IMR-90 (cell line): Measurements from ENCODE around the gene KLK8. TPM values are rescaled to one million over a fixed set of nuclear protein-coding genes. Genes with fewer than 3 reads are reported as not detected.
A peak's percentile ranks its signal among the peaks of the same experiment; 100 is the strongest.

ENCODE experiments used
- ATAC-seq: fragments of 200-7000 bp; cut with Tn5 transposase; 2 replicates; pipeline ENCODE4 v1.9.1; 2020; ENCODE audit warnings: low read depth, mild to moderate bottlenecking, moderate library complexity
- BruUV-seq: library from RNA; stranded (reverse); fragments of 400-500 nt; replicated peaks from 2 replicates; lab custom pipeline; 2021; lab: Mats Ljungman, UMichigan
- CTCF ChIA-PET: fragments of 300-600 bp; formaldehyde crosslinking; extraction: SDS; loops from one replicate; lab custom pipeline; 2021; ENCODE audit warnings: antibody characterized with exemption; lab: Yijun Ruan, JAX
- POLR2A ChIA-PET: fragments of 300-600 bp; sonication (Branson Sonifier 250); formaldehyde crosslinking; loops from one replicate; lab custom pipeline; 2022; ENCODE audit warnings: antibody characterized with exemption; ENCODE audit not compliant: unreplicated experiment; lab: Charles Lee
- DNase-seq: peaks from one replicate; pipeline ENCODE4 v3.0.0; 2013
- H2AFZ ChIP-seq: replicated peaks from 2 replicates; pipeline ENCODE3; 2013; ENCODE audit warnings: low read length, mild to moderate bottlenecking; ENCODE audit not compliant: poor library complexity
- H2AK5ac ChIP-seq: 2 replicates; pipeline ENCODE4 v1.6.1; 2013; ENCODE audit warnings: low read depth, low read length, inconsistent platforms
- H2AK9ac ChIP-seq: replicated peaks from 2 replicates; pipeline ENCODE3; 2013; ENCODE audit warnings: mild to moderate bottlenecking, low read depth, low read length, moderate library complexity; ENCODE audit not compliant: poor library complexity
- H2BK120ac ChIP-seq: 2 replicates; pipeline ENCODE4 v1.6.1; 2013; ENCODE audit warnings: low read depth, low read length, inconsistent platforms
- H2BK15ac ChIP-seq: 3 replicates; pipeline ENCODE4 v1.6.1; 2013; ENCODE audit warnings: low read depth, low read length, inconsistent platforms
- H2BK20ac ChIP-seq: 2 replicates; pipeline ENCODE4 v1.6.1; 2013; ENCODE audit warnings: low read depth, mild to moderate bottlenecking, inconsistent platforms, low read length, moderate library complexity
- H2BK5ac ChIP-seq: 2 replicates; pipeline ENCODE4 v1.6.1; 2013; ENCODE audit warnings: mild to moderate bottlenecking, low read depth, low read length, inconsistent platforms; ENCODE audit not compliant: poor library complexity, severe bottlenecking
- H3K14ac ChIP-seq: replicated peaks from 2 replicates; pipeline ENCODE4 v1.6.1; 2013; ENCODE audit warnings: low read depth, low read length, inconsistent platforms
- H3K18ac ChIP-seq: 2 replicates; pipeline ENCODE4 v1.6.1; 2013; ENCODE audit warnings: low read depth, low read length, control low read depth
- H3K23ac ChIP-seq: 2 replicates; pipeline ENCODE4 v1.6.1; 2013; ENCODE audit warnings: low read depth, low read length, inconsistent platforms
- H3K27ac ChIP-seq: 2 replicates; pipeline ENCODE4 v1.5.1; 2013; ENCODE audit warnings: mild to moderate bottlenecking, control low read depth, low read length; ENCODE audit not compliant: insufficient read depth
- H3K27me3 ChIP-seq: 2 replicates; pipeline ENCODE4 v1.6.1; 2013; ENCODE audit warnings: low read length; ENCODE audit not compliant: control insufficient read depth, insufficient read depth
- H3K36me3 ChIP-seq: 2 replicates; pipeline ENCODE4 v1.6.1; 2013; ENCODE audit warnings: low read length, mixed read lengths; ENCODE audit not compliant: control insufficient read depth, insufficient read depth
- H3K4ac ChIP-seq: 2 replicates; pipeline ENCODE4 v1.6.1; 2013; ENCODE audit warnings: low read depth, low read length, inconsistent platforms
- H3K4me1 ChIP-seq: 2 replicates; pipeline ENCODE4 v1.6.1; 2013; ENCODE audit warnings: low read length, mixed read lengths; ENCODE audit not compliant: control insufficient read depth, insufficient read depth
- H3K4me2 ChIP-seq: 2 replicates; pipeline ENCODE4 v1.6.1; 2013; ENCODE audit warnings: low read depth, mild to moderate bottlenecking, control low read depth, low read length, moderate library complexity
- H3K4me3 ChIP-seq: 2 replicates; pipeline ENCODE4 v1.5.1; 2013; ENCODE audit warnings: low read depth, mild to moderate bottlenecking, control low read depth, low read length, moderate library complexity; ENCODE audit not compliant: insufficient read depth
- H3K56ac ChIP-seq: 2 replicates; pipeline ENCODE4 v1.6.1; 2013; ENCODE audit warnings: low read length, inconsistent platforms; ENCODE audit not compliant: insufficient read depth; ENCODE audit errors: extremely low read depth
- H3K79me1 ChIP-seq, 2 experiments: 2 replicates each; pipeline ENCODE4 v1.6.1; 2013; ENCODE audit warnings: low read length in 2 of 2, inconsistent platforms in 1 of 2, low read depth in 1 of 2
- H3K9ac ChIP-seq: 2 replicates; pipeline ENCODE4 v1.6.1; 2013; ENCODE audit warnings: low read depth, low read length, control low read depth
- H3K9me1 ChIP-seq: 2 replicates; pipeline ENCODE4 v1.6.1; 2013; ENCODE audit warnings: low read length, inconsistent platforms; ENCODE audit not compliant: insufficient read depth
- H3K9me3 ChIP-seq: 2 replicates; pipeline ENCODE4 v1.6.1; 2013; ENCODE audit warnings: low read length; ENCODE audit not compliant: control insufficient read depth, insufficient read depth
- H4K20me1 ChIP-seq: 2 replicates; pipeline ENCODE4 v1.6.1; 2013; ENCODE audit warnings: low read length, inconsistent platforms; ENCODE audit not compliant: insufficient read depth
- H4K5ac ChIP-seq: 2 replicates; pipeline ENCODE4 v1.6.1; 2013; ENCODE audit warnings: mild to moderate bottlenecking, low read depth, low read length, control low read depth
- H4K8ac ChIP-seq, 2 experiments: 2 replicates each; pipeline ENCODE4 v1.6.1; 2013; ENCODE audit warnings: low read depth in 2 of 2, low read length in 2 of 2, control low read depth in 1 of 2, inconsistent platforms in 1 of 2
- H4K91ac ChIP-seq: 2 replicates; pipeline ENCODE4 v1.6.1; 2013; ENCODE audit warnings: low read depth, low read length, inconsistent platforms; ENCODE audit not compliant: insufficient read depth
- BHLHE40 ChIP-seq: fragments of 150-350 bp; IDR thresholded peaks from 2 replicates; pipeline ENCODE4 v1.6.1; 2016; ENCODE audit warnings: mild to moderate bottlenecking, low read depth, low read length
- CEBPB ChIP-seq: IDR thresholded peaks from 2 replicates; pipeline ENCODE4 v1.6.1; 2012; ENCODE audit warnings: low read depth, low read length, improper control_type of control experiment
- CHD1 ChIP-seq: IDR thresholded peaks from 2 replicates; pipeline ENCODE4 v1.6.1; 2012; ENCODE audit warnings: low read depth, low read length, improper control_type of control experiment
- ELK1 ChIP-seq: fragments of 150-350 bp; IDR thresholded peaks from 2 replicates; pipeline ENCODE4 v1.6.1; 2016; ENCODE audit warnings: low read depth, mild to moderate bottlenecking, low read length, moderate library complexity, borderline replicate concordance
- FOS ChIP-seq: fragments of 150-350 bp; IDR thresholded peaks from 2 replicates; pipeline ENCODE4 v1.6.1; 2016; ENCODE audit warnings: low read depth, low read length
- MAFK ChIP-seq: IDR thresholded peaks from 2 replicates; pipeline ENCODE4 v1.6.1; 2012; ENCODE audit warnings: low read depth, low read length, improper control_type of control experiment
- MAZ ChIP-seq: IDR thresholded peaks from 2 replicates; pipeline ENCODE4 v1.6.1; 2012; ENCODE audit warnings: low read depth, mild to moderate bottlenecking, low read length, improper control_type of control experiment, moderate library complexity, borderline replicate concordance
- MXI1 ChIP-seq: IDR thresholded peaks from 2 replicates; pipeline ENCODE4 v1.6.1; 2012; ENCODE audit warnings: low read depth, mild to moderate bottlenecking, low read length, moderate library complexity, borderline replicate concordance
- NFE2L2 ChIP-seq: fragments of 150-350 bp; IDR thresholded peaks from 2 replicates; pipeline ENCODE4 v1.6.1; 2016; ENCODE audit warnings: low read depth, mild to moderate bottlenecking, low read length
- POLR2A ChIP-seq: IDR thresholded peaks from 2 replicates; pipeline ENCODE4 v1.6.1; 2012; ENCODE audit warnings: mild to moderate bottlenecking, low read depth, low read length
- RAD21 ChIP-seq: IDR thresholded peaks from 2 replicates; pipeline ENCODE4 v1.6.1; 2012; ENCODE audit warnings: low read length, improper control_type of control experiment
- RCOR1 ChIP-seq: IDR thresholded peaks from 2 replicates; pipeline ENCODE4 v1.6.1; 2012; ENCODE audit warnings: mild to moderate bottlenecking, low read length, improper control_type of control experiment; ENCODE audit not compliant: insufficient replicate concordance
- RFX5 ChIP-seq: IDR thresholded peaks from 2 replicates; pipeline ENCODE4 v1.8.0; 2012; ENCODE audit warnings: low read depth, mild to moderate bottlenecking, low read length, moderate library complexity
- SMC3 ChIP-seq: fragments of 150-350 bp; IDR thresholded peaks from 2 replicates; pipeline ENCODE4 v1.6.1; 2016; ENCODE audit warnings: low read depth, mild to moderate bottlenecking, antibody characterized with exemption, low read length, moderate library complexity
- WGBS, 2 experiments: methylation state at CpG; one replicate each; pipeline versions ENCODE4 v1.1.5 to v1.1.7; 2013; ENCODE audit warnings: missing lambda C conversion rate in 2 of 2; ENCODE audit not compliant: insufficient read length in 1 of 2; ENCODE audit errors: extremely low coverage in 2 of 2; 5-methylcytosine and 5-hydroxymethylcytosine counted together
- dilution Hi-C: fragments of 300-500 bp; cut with HindIII; formaldehyde crosslinking; loops from one replicate; pipeline ENCODE4 v1.14.3; 2018; ENCODE audit warnings: low sequenced_read_pairs; ENCODE audit not compliant: unreplicated experiment
- in situ Hi-C: fragments of 300-500 bp; cut with MboI; formaldehyde crosslinking; loops from 3 replicates; pipeline ENCODE4 v1.14.3; 2019; ENCODE audit warnings: low sequenced_read_pairs, inconsistent platforms, mixed read lengths
- intact Hi-C: fragments of 100-400 bp; cut with micrococcal nuclease; formaldehyde crosslinking; loops from 2 replicates; pipeline ENCODE4 v1.10.0; 2022
- polyA plus RNA-seq, 3 experiments: library from polyadenylated mRNA; depleted of rRNA; stranded (reverse); fragments of >200 nt; gene quantifications; 2 replicates each; pipeline ENCODE4 v1.2.3, GENCODE V29; 2012; ENCODE audit warnings: low replicate concordance in 1 of 3
- total RNA-seq: library from RNA; depleted of rRNA; stranded (reverse); fragments of >200 nt; gene quantifications from 2 replicates; pipeline ENCODE4 v1.2.3, GENCODE V29; 2012
- TF ChIP-seq, protein P1 (sequence below): fragments of 150-350 bp; IDR thresholded peaks from 2 replicates; pipeline ENCODE4 v1.6.1; 2017; ENCODE audit warnings: mild to moderate bottlenecking, antibody characterized with exemption, low read length, low read depth
- TF ChIP-seq, protein P2 (sequence below): conservative IDR thresholded peaks from 2 replicates; pipeline ENCODE4 v1.5.1; 2012; ENCODE audit warnings: mild to moderate bottlenecking, low read depth, low read length, improper control_type of control experiment

Gene KLK8
- total and polyA plus RNA-seq, 2 of the 4 experiments (the other 2 are of a cell fraction) = not detected

- no peak within 1 kb of the TSS for H2BK5ac ChIP-seq
- intact Hi-C loops = no loop called here
- H4K5ac ChIP-seq = no peak within 1 kb of the TSS
- H3K4me1 ChIP-seq = no peaks in the 10 kb centered on the region
- no peaks in the 10 kb centered on the region for H3K9me1 ChIP-seq
- no peak within 1 kb of the TSS for H3K4me2 ChIP-seq
- H3K14ac ChIP-seq = no peak within 1 kb of the TSS
- no peak within 1 kb of the TSS for H2BK15ac ChIP-seq
- H2AFZ ChIP-seq = peak within 1 kb of the TSS; percentile 21
- H3K4ac ChIP-seq = no peak within 1 kb of the TSS
- H3K23ac ChIP-seq = no peak within 1 kb of the TSS
- no peak for ATAC-seq
- no peak within 1 kb of the TSS for H2BK120ac ChIP-seq
- no TSS peak for BruUV-seq
- ChIA-PET POLR2A (no interaction called here), CTCF (no interaction called here)
- no peak within 1 kb of the TSS for H4K91ac ChIP-seq
- dilution Hi-C loops = no loop called here
- in situ Hi-C loops = no loop called here
- H3K27ac ChIP-seq = no peak within 1 kb of the TSS
- no peaks in the 10 kb centered on the region for H3K36me3 ChIP-seq
- no peak within 1 kb of the TSS for H3K18ac ChIP-seq
- no peak within 1 kb of the TSS for H2BK20ac ChIP-seq
- no peaks in the 10 kb centered on the region for H3K79me1 ChIP-seq
- DNase-seq = no peak
- H3K56ac ChIP-seq = no peak within 1 kb of the TSS
- H4K8ac ChIP-seq = no peak within 1 kb of the TSS
- H3K4me3 ChIP-seq = no peak within 1 kb of the TSS
- no peaks in the 10 kb centered on the region for H4K20me1 ChIP-seq
- TF ChIP-seq BHLHE40 = no peak
- TF ChIP-seq POLR2A = no peak
- TF ChIP-seq RCOR1 = no peak
- no peak for TF ChIP-seq NFE2L2
- no peak for TF ChIP-seq SMC3
- TF ChIP-seq FOS = no peak
- TF ChIP-seq ELK1 = no peak
- no peak for TF ChIP-seq CHD1
- no peak for TF ChIP-seq RAD21
- TF ChIP-seq MAFK = no peak
- no peak for TF ChIP-seq CEBPB
- TF ChIP-seq, protein P1, sequence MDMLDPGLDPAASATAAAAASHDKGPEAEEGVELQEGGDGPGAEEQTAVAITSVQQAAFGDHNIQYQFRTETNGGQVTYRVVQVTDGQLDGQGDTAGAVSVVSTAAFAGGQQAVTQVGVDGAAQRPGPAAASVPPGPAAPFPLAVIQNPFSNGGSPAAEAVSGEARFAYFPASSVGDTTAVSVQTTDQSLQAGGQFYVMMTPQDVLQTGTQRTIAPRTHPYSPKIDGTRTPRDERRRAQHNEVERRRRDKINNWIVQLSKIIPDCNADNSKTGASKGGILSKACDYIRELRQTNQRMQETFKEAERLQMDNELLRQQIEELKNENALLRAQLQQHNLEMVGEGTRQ = no peak
- TF ChIP-seq MXI1 = no peak
- TF ChIP-seq, protein P2, sequence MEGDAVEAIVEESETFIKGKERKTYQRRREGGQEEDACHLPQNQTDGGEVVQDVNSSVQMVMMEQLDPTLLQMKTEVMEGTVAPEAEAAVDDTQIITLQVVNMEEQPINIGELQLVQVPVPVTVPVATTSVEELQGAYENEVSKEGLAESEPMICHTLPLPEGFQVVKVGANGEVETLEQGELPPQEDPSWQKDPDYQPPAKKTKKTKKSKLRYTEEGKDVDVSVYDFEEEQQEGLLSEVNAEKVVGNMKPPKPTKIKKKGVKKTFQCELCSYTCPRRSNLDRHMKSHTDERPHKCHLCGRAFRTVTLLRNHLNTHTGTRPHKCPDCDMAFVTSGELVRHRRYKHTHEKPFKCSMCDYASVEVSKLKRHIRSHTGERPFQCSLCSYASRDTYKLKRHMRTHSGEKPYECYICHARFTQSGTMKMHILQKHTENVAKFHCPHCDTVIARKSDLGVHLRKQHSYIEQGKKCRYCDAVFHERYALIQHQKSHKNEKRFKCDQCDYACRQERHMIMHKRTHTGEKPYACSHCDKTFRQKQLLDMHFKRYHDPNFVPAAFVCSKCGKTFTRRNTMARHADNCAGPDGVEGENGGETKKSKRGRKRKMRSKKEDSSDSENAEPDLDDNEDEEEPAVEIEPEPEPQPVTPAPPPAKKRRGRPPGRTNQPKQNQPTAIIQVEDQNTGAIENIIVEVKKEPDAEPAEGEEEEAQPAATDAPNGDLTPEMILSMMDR = no peak
- TF ChIP-seq RFX5 = no peak
- TF ChIP-seq MAZ = no peak
- no peak within 1 kb of the TSS for H2AK5ac ChIP-seq
- peaks cover 3% of the 10 kb centered on the region for H3K9me3 ChIP-seq
- 47% methylated on average over 10 of the region's 19 CpGs; no CpG with 5 or more reads in 1 of the 2 experiments for WGBS, 2 experiments
- no peak within 1 kb of the TSS for H3K9ac ChIP-seq
- H2AK9ac ChIP-seq = no peak within 1 kb of the TSS
- H3K27me3 ChIP-seq = no peaks in the 10 kb centered on the region
Observed at GRCh38 chr19:50969413-50969760, 32.0 kb downstream of the KLK8 start, which contains the start of gene KLK6. Gene KLK6 (minus strand): TSS chr19:50969591. CDS start chr19:50968104, 1,487 bp downstream.
